ENCODE data around the gene TSPAN12. TPM values are rescaled to one million over a fixed set of nuclear protein-coding genes. Genes with fewer than 3 reads are reported as not detected.
A peak's percentile ranks its signal among the peaks of the same experiment; 100 is the strongest.

Gene TSPAN12
- total and polyA plus RNA-seq, 5 experiments from 2014 or later: not detected

DNA sequence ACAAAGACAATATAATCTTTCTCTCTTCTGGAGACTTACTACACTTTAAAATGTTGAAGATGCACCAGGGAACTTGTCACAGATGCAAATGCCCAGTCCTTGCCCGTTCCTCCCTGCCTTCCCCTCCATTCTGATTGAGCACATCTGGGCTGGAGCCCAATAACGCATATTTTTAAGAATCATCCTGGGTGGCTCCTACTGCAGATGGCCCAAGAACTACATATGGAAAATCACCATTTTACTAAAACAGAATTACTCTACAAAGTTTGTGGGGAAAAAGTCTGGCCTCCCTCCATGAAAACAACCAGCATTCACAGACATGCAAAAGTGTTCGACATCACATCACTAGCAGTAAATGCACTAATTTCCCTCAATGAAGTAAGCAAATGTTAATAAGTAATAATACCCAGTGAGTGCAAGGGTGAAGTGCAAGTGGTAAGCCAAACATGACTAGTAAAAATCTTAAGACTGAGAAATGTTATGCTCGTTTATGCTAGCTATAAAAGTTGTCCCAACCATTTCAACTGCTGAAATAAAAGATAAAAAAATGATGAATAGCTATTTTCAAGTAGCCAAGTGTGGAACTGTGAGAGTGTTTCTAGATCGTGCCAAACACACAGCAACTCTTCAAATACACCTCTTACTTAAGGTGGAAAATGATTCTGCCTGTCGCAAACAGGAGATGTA is 43.5 kb downstream of the TSPAN12 start:
- H3K36me3 Mint-ChIP-seq: no peaks in the 10 kb centered on the region
- no peaks in the 10 kb centered on the region for H3K4me1 Mint-ChIP-seq
- DNase-seq (no peak), ATAC-seq (no peak)
- POLR2A ChIA-PET: no interaction called here
- H3K27ac Mint-ChIP-seq: no peak overlapping the region
- no peak overlapping the region for H3K4me3 Mint-ChIP-seq
- peaks cover 6 to 22% (median 12%) of the 10 kb centered on the region in 5 donors for H3K27me3 Mint-ChIP-seq
- no peaks in the 10 kb centered on the region for H3K9me3 Mint-ChIP-seq

DNA sequence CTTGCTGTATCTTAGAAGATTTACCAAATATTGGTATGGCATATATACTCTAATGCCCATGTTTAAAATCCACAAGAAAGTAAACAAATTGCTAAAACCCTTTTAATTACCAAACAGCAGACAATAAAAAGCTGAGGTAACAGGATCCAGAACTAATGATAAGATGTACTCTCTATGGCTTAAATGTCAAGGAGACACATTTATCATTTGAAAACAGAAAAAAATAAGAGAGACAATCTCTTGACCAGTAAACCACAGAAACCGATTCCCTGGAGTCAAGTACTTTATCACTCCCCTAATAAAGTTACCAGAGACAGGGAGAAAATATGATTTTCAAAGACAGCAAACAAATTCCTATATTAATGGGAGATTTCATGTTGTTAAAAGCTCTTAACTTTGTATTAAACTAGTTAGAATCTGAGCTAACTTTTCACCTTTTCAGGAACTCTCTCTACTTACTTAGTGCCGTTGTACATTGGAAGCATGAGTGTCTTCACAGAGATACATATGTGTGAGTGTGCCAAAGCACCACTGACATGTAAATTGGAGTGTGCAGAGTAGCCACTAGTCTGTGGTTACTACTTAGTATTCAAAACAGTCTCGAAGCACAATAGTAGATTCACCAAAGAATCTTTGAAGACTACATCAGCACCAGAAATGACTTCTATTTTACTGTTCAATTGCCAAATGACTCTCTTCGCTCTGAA is 44.2 kb downstream of the TSPAN12 start:
- Mint-ChIP-seq H3K27ac (no peak overlapping the region), H3K4me1 (no peaks in the 10 kb centered on the region), H3K9me3 (no peaks in the 10 kb centered on the region), H3K36me3 (no peaks in the 10 kb centered on the region), H3K27me3 (peaks cover 6 to 22% (median 13%) of the 10 kb centered on the region in 5 donors), H3K4me3 (no peak overlapping the region)
- DNase-seq (no peak), ATAC-seq (no peak)
- POLR2A ChIA-PET: no interaction called here

DNA sequence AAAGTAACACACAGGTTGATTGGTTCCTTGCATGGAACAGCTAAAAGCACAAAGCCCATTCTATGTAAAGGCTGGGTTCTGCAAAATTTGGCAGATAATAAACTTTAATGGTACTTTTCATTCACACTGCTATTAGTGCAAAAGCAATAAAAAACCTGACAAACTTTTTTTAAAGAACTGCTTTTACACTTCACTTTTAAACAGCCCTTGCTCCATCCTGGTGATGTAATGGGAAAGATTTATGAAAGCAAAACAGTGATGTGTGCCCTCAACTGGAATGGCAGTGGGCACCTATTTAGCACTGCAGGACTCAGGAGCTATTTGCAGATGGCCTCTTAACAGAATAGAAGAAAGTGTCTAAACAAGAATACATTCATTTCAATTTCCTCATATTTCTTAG is 44.9 kb downstream of the TSPAN12 start:
- no peak overlapping the region for H3K4me3 Mint-ChIP-seq
- DNase-seq: no peak

DNA sequence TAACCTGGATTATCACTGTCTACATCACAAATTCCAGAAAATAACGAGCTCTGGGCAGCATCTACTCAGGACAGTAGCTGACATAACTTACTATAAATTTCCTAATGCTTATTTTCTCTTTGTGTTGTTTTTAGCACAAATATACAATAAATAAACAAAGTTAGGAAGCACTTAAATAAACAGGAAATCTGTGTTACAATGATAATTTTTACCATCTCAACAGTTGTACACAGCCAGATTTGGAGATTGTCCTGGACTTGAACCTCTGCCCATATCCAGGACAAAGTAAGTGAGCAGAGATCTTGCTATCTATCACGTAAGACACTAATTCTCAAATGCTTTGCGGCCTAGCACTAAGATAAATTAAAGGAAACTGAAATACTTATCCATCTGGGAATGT is 48.7 kb downstream of the TSPAN12 start:
- Mint-ChIP-seq H3K4me1 (no peaks in the 10 kb centered on the region), H3K36me3 (no peaks in the 10 kb centered on the region), H3K27me3 (peaks cover 5 to 11% (median 6%) of the 10 kb centered on the region in 5 donors), H3K9me3 (no peaks in the 10 kb centered on the region), H3K27ac (no peak overlapping the region), H3K4me3 (no peak overlapping the region)
- ATAC-seq: no peak
- no peak for DNase-seq
- POLR2A ChIA-PET: no interaction called here

More for the DNA sequence above, 44.9 kb downstream of the TSPAN12 start:
- no peaks in the 10 kb centered on the region for H3K9me3 Mint-ChIP-seq
- ATAC-seq: no peak
- H3K27ac Mint-ChIP-seq: no peak overlapping the region
- peaks cover 6 to 22% (median 13%) of the 10 kb centered on the region in 5 donors for H3K27me3 Mint-ChIP-seq
- H3K4me1 Mint-ChIP-seq: no peaks in the 10 kb centered on the region
- POLR2A ChIA-PET: no interaction called here
- H3K36me3 Mint-ChIP-seq: no peaks in the 10 kb centered on the region

DNA sequence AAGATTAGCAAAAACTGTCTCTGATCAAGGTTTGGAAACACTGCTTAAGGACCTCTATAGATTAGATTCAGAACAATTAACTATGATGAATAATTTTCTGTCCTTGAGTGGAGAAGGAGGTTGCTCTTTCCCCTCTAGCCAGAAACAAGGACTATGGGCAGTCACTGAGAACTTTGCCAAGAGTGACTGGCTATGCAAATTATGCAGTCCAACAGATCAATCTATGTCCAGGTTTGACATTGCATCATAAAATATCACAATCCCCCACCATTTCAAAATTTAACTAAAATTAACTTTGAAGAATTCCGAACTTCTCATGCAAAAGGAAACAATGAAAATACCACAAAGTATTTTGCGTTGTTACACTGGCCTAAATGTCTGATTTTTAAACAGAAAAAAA is 50.6 kb downstream of the TSPAN12 start:
- POLR2A ChIA-PET: no interaction called here
- Mint-ChIP-seq H3K4me3 (no peak overlapping the region), H3K27me3 (peaks cover 5 to 14% (median 9%) of the 10 kb centered on the region in 5 donors), H3K9me3 (no peaks in the 10 kb centered on the region), H3K36me3 (no peaks in the 10 kb centered on the region), H3K4me1 (no peaks in the 10 kb centered on the region), H3K27ac (no peak overlapping the region)
- DNase-seq: no peak
- no peak for ATAC-seq

DNA sequence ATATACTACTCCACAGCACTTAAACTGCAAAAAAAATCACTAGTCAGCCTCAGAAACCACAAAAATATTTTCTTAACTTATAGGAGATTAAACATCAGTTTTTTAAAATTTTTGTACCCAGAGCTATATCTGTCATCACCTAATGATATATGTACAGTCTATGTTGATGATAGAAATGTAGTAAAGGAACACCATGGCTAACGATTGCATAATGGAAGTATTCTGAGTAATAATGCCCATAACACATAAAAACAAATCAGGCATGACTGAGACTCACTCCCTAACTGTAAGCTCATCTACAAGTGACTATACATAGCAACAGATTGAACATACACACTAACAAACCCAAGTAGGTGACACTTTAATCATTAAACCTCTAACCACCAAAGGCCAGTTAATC is 51.3 kb downstream of the TSPAN12 start:
- ATAC-seq (no peak), DNase-seq (no peak)
- peaks cover 4 to 12% (median 9%) of the 10 kb centered on the region in 5 donors for H3K27me3 Mint-ChIP-seq
- H3K9me3 Mint-ChIP-seq: no peaks in the 10 kb centered on the region
- POLR2A ChIA-PET: no interaction called here
- H3K36me3 Mint-ChIP-seq: no peaks in the 10 kb centered on the region
- no peak overlapping the region for H3K4me3 Mint-ChIP-seq
- H3K4me1 Mint-ChIP-seq: no peaks in the 10 kb centered on the region
- H3K27ac Mint-ChIP-seq: no peak overlapping the region

DNA sequence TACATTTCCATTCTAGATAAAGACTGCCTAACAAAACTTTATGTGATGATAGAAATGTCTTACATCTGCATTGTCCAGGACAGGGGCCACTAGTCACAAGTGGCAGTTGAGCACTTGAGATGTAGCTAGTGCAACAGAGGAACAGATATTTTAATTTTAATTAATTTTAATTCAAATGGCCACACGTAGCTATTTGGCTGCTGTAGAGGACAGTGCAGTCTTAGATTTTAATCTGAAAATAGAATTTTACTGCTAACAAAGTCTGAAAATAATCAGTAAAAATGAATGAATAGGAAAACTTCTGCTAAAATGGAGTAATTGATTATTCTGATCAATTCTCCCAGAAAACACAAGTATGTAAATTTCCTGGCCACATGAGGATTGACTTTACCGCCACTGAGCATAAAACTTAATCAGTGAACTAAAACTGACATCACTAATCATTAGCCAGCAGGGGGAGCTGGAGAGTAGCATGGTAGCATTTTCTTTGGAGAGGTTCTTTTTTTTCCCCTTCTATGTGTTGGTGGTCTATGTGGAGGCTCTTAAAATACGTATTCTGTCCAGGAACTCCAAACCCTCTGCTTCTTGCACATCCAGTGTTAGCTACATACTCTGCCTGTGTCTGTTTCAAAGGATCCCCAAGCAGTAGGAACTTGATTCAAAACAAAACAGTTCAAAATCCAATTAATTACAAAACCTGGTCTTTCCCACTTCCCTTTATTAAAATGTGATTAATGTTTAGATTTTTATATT is 52.1 kb downstream of the TSPAN12 start:
- Mint-ChIP-seq H3K27me3 (peaks cover 2 to 13% (median 9%) of the 10 kb centered on the region in 5 donors), H3K4me1 (no peaks in the 10 kb centered on the region), H3K36me3 (no peaks in the 10 kb centered on the region), H3K4me3 (no peak overlapping the region), H3K27ac (no peak overlapping the region), H3K9me3 (no peaks in the 10 kb centered on the region)
- peak; percentile 7 to 68 (median 39) for DNase-seq
- POLR2A ChIA-PET: no interaction called here
- ATAC-seq: no peak

DNA sequence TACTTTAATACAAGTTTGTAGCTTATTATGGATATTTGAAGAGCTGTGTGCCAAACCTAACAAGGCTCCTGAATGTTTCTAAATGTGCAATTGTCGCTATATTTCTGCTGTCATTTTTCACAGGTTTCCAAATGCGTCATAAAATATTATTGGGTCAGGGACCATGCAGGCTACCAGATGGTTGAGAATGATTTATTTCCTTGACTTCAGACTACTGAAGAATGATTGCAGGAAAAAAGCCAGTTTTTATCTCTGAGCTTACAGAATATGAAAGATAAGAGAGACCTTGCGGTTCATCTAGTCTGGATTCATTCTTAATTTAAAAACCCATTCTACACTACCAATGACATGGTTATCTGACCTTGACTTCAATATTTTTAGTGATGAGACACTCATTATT is 55.2 kb downstream of the TSPAN12 start:
- no peaks in the 10 kb centered on the region for H3K9me3 Mint-ChIP-seq
- H3K4me3 Mint-ChIP-seq: no peak overlapping the region
- DNase-seq: no peak
- peaks cover 3 to 21% (median 10%) of the 10 kb centered on the region in 5 donors for H3K27me3 Mint-ChIP-seq
- no peak overlapping the region for H3K27ac Mint-ChIP-seq
- no peak for ATAC-seq
- POLR2A ChIA-PET: no interaction called here
- no peaks in the 10 kb centered on the region for H3K4me1 Mint-ChIP-seq
- no peaks in the 10 kb centered on the region for H3K36me3 Mint-ChIP-seq

DNA sequence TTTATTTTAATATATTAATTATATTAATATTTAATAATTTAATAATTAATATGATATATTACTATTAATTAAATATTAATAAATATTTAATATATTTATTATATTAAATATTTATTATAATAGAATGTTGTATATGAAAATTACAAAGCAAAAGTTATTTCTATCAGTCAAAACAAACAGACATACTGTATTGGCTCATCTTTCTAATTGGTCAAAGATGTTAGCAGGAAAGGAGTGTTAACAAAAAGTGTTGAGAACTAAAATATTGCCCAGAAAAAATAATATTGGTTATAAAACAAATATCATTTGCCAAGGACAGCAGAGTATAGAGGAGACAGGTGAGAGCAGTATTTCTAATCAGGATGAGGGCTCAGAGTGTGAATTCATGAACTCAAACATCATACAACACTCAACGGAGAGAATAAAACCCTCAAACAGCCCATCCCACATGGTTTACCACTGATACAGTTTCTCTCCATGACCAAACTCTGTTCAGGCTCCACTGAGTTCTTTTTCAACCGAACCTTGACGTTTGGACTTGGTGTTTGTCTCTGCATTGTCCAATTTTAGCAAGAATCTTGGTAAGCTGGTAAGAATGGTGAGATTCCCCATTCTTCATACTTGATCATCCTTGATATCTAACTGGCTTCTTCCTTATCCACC is 58.0 kb downstream of the TSPAN12 start:
- POLR2A ChIA-PET: no interaction called here

DNA sequence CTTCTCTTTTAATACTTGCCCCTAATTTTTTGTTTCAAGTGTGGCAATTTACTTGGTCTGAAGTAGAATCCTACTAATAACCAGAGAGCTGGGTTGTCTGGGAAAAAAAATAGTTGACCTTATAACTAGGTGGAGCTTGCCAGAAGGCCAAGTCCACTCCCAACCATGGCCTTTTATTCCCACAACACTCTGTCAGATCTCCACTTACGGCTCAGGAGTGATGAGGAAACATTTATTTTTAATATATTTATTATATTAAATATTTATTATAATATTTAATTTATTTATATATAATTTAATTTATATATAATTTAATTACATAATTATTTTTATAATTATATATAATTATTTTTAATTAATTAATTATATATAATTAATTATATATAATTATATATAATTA is 58.8 kb downstream of the TSPAN12 start:
- ATAC-seq (no peak), DNase-seq (no peak)
- Mint-ChIP-seq H3K4me1 (no peaks in the 10 kb centered on the region), H3K27ac (no peak overlapping the region), H3K27me3 (peaks cover 3 to 21% (median 7%) of the 10 kb centered on the region in 5 donors), H3K36me3 (no peaks in the 10 kb centered on the region), H3K9me3 (peaks cover 0 to 2% (median 0%) of the 10 kb centered on the region in 9 donors), H3K4me3 (no peak overlapping the region)
- POLR2A ChIA-PET: no interaction called here

More for the DNA sequence above, 58.0 kb downstream of the TSPAN12 start:
- Mint-ChIP-seq H3K27ac (no peak overlapping the region), H3K4me1 (no peaks in the 10 kb centered on the region), H3K36me3 (no peaks in the 10 kb centered on the region), H3K9me3 (peaks cover 0 to 2% (median 0%) of the 10 kb centered on the region in 9 donors), H3K27me3 (peaks cover 3 to 21% (median 7%) of the 10 kb centered on the region in 5 donors), H3K4me3 (no peak overlapping the region)
- DNase-seq (peak in 1 of 10 donors; percentile 17), ATAC-seq (no peak)

DNA sequence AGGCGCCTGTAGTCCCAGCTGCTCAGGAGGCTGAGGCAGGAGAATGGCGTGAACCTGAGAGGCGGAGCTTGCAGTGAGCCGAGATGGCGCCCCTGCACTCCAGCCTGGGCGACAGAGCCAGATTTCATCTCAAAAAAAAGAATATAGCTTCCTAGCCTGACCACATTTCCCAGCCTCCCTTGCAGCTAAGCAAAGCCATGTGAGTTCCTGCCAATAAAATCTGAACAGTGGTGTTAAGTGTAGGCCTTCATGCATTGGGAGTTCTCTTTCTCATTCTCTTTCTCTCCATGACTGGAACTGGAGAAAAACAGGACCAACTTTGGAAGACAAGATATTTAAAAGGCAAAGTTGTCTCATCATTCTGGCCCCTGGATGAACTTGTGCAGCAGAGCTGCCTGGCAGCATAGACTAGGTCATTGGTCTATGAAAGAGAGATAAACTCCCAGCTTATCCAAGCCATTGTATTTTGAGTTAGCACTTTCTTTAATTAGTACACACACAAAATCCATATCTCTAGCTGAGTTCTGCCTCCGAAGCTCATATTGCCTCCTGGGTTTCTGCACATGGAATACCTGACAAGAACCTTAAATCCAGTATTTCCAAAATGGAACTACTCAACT is 60.8 kb downstream of the TSPAN12 start:
- DNase-seq (no peak), ATAC-seq (no peak)
- Mint-ChIP-seq H3K9me3 (peaks cover 0 to 2% (median 0%) of the 10 kb centered on the region in 9 donors), H3K36me3 (no peaks in the 10 kb centered on the region), H3K27me3 (peaks cover 3 to 12% (median 6%) of the 10 kb centered on the region in 5 donors), H3K27ac (peak overlapping the region in 1 of 10 donors; percentile 1), H3K4me3 (no peak overlapping the region), H3K4me1 (no peaks in the 10 kb centered on the region)
- POLR2A ChIA-PET: no interaction called here

DNA sequence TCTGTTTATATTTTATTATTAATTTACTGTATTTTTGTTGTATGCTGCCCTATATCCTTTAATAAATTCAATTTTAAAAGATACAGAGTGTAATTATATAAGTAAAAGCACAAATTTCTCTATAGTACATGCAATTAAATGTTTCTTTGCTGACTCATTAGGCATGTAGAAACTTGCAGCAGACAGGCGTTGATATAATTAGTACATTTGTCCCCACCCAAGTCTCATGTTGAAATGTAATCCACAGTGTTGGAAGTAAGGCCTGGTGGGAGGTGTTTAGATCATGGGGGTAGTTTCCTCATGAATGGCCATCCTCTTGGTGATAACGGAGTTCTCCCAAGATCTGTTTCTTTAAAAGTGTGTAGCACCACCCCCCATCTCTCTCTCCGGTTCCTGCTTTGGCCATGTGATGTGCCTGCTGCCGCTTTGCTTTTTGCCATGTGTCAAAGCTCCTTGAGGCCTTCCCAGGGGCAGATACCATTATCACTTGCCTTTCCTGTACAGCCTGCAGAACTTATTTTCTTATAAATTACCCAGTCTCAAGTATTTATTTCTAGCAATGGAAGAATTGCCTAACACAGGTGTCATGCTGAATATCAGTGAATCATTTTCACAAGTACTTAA is 63.7 kb downstream of the TSPAN12 start:
- H3K36me3 Mint-ChIP-seq: no peaks in the 10 kb centered on the region
- H3K4me1 Mint-ChIP-seq: no peaks in the 10 kb centered on the region
- H3K27me3 Mint-ChIP-seq: peaks cover 3 to 12% (median 5%) of the 10 kb centered on the region in 5 donors
- DNase-seq (no peak), ATAC-seq (no peak)
- POLR2A ChIA-PET: no interaction called here
- no peak overlapping the region for H3K27ac Mint-ChIP-seq
- H3K4me3 Mint-ChIP-seq: no peak overlapping the region
- H3K9me3 Mint-ChIP-seq: peaks cover 0 to 2% (median 0%) of the 10 kb centered on the region in 9 donors
